ENCODE results near the gene VSTM2L.

Gene VSTM2L

DNA sequence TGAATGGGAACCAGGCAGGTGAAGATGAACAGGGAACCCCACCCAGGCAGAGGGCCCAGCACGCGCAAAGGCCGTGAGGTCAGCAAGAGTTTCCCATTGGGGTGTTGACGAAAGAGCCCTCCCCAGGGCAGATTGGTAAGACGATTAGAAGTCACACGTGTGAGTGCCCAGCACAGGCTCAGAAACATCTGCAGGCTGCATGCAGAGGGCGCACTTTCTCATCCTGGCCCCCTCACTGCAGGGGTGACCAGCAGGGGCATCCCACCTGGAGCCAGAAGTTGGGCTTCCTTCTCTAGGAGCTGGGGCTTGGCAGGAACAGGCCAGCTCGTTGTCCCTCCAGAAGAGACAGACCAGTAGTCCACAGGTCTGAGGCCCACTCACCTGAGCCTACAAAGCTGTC lies 38.4 kb downstream of the VSTM2L start:
- peak; percentile 23 for TF ChIP-seq CTCF (IDR thresholded peaks at IDR 0.05; ENCODE audit: poor library complexity, severe bottlenecking)
- no peaks in the 10 kb centered on the region for H3K4me1 ChIP-seq (ENCODE audit: insufficient read depth, poor library complexity, severe bottlenecking)
- peak; percentile 72 for DNase-seq (ENCODE audit: low spot score)
- H3K27ac ChIP-seq (ENCODE audit: poor library complexity, severe bottlenecking), result no peak overlapping the region
- no peak overlapping the region for H3K4me3 ChIP-seq (ENCODE audit: severe bottlenecking)
- peak; percentile 20; the same call in 1 of the 3 replicates for ATAC-seq (ENCODE audit: low read depth)
- no peaks in the 10 kb centered on the region for H3K27me3 ChIP-seq (ENCODE audit: insufficient read depth, poor library complexity, severe bottlenecking)
- no peaks in the 10 kb centered on the region for H3K9me3 ChIP-seq (ENCODE audit: severe bottlenecking)
- no peaks in the 10 kb centered on the region for H3K36me3 ChIP-seq (ENCODE audit: low read depth)

DNA sequence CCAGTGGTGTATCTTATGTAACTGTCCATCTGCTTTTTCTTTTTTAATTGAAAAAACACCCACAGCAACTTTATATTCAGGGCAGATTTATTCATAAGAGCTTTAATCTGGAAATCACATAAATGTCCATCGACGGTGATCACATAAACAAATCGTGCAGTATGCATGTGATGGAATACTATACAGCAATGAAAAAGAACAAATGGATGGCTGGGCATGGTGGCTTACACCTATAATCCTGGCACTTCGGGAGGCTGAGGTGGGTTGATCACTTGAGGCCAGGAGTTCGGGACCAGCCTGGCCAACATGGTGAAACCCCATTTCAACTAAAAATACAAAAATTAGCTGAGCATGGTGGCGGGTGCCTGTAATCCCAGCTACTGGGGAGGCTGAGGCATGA lies 39.1 kb downstream of the VSTM2L start:
- H3K9me3 ChIP-seq (ENCODE audit: severe bottlenecking), result no peaks in the 10 kb centered on the region
- ATAC-seq (ENCODE audit: low read depth), result no peak
- no peaks in the 10 kb centered on the region for H3K36me3 ChIP-seq (ENCODE audit: low read depth)
- H3K27me3 ChIP-seq (ENCODE audit: insufficient read depth, poor library complexity, severe bottlenecking), result no peaks in the 10 kb centered on the region
- H3K4me3 ChIP-seq (ENCODE audit: severe bottlenecking), result no peak overlapping the region
- no peak overlapping the region for H3K27ac ChIP-seq (ENCODE audit: poor library complexity, severe bottlenecking)
- H3K4me1 ChIP-seq (ENCODE audit: insufficient read depth, poor library complexity, severe bottlenecking), result no peaks in the 10 kb centered on the region
- DNase-seq (ENCODE audit: low spot score), result peak; percentile 29
- TF ChIP-seq CTCF (IDR thresholded peaks at IDR 0.05; ENCODE audit: poor library complexity, severe bottlenecking), result no peak

DNA sequence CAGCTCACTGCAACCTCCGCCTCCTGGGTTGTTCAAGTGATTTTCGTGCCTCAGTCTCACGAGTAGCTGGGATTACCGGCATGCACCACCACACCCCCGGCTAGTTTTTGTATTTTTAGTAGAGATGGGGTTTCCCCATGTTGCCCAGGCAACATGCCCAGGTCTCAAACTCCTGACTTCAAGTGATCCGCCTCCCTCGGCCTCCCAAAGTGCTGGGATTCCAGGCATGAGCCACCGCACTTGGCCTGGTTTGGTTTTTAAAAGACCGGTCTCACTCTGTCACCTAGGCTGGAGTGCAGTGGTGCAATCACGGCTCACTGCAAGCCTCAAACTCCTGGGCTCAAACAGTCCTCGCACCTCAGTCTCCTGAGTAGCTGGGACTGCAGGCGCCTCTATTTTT lies 40.1 kb downstream of the VSTM2L start:
- TF ChIP-seq CTCF (IDR thresholded peaks at IDR 0.05; ENCODE audit: poor library complexity, severe bottlenecking), result no peak
- no peak for ATAC-seq (ENCODE audit: low read depth)

DNA sequence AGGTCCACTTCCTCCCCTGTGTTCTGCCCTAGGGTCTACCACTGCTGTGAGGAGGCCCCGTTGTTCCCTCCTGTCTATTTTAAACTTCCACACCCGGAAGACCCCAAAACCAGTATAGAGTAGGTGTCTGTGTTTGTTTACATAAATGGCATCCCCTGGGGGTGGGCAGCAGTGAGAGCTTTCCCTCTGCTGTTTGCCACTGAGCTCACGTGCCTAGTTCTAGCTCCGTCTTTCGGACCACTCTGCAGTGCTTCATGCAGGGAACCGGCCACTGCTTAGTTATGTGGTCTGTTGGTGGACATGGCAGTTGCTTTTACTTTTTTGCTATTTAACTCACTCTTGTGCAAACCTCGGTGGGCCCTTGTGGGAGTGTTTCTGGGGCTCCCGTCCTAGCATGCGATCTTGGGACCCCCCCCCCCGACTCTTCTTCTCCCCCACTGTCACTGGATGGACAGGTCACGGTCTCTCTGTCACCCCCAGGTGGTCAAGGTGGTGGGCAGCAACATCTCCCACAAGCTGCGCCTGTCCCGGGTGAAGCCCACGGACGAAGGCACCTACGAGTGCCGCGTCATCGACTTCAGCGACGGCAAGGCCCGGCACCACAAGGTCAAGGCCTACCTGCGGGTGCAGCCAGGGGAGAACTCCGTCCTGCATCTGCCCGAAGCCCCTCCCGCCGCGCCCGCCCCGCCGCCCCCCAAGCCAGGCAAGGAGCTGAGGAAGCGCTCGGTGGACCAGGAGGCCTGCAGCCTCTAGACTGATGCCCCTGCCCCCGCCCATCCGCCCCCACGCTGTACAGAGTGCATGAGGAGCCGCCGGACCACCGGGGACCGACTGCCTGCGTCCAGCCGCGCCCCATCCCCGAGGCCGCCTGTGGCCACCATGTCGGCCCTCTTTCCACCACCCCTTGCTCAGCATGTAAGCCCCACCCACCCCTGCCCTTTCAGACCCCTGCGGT lies 40.9 kb downstream of the VSTM2L start:
- H3K4me1 ChIP-seq (ENCODE audit: insufficient read depth, poor library complexity, severe bottlenecking), result no peaks in the 10 kb centered on the region
- TF ChIP-seq CTCF (IDR thresholded peaks at IDR 0.05; ENCODE audit: poor library complexity, severe bottlenecking), result no peak
- H3K36me3 ChIP-seq (ENCODE audit: low read depth), result no peaks in the 10 kb centered on the region
- H3K4me3 ChIP-seq (ENCODE audit: severe bottlenecking), result no peak overlapping the region
- no peak overlapping the region for H3K27ac ChIP-seq (ENCODE audit: poor library complexity, severe bottlenecking)
- ATAC-seq (ENCODE audit: low read depth) (no peak), DNase-seq (ENCODE audit: low spot score) (peak; percentile 88)
- no peaks in the 10 kb centered on the region for H3K27me3 ChIP-seq (ENCODE audit: insufficient read depth, poor library complexity, severe bottlenecking)
- H3K9me3 ChIP-seq (ENCODE audit: severe bottlenecking), result no peaks in the 10 kb centered on the region

More for the DNA sequence above, 40.1 kb downstream of the VSTM2L start:
- Histone ChIP-seq H3K27me3 (ENCODE audit: insufficient read depth, poor library complexity, severe bottlenecking) (no peaks in the 10 kb centered on the region), H3K4me1 (ENCODE audit: insufficient read depth, poor library complexity, severe bottlenecking) (no peaks in the 10 kb centered on the region), H3K9me3 (ENCODE audit: severe bottlenecking) (no peaks in the 10 kb centered on the region), H3K36me3 (ENCODE audit: low read depth) (no peaks in the 10 kb centered on the region), H3K4me3 (ENCODE audit: severe bottlenecking) (no peak overlapping the region), H3K27ac (ENCODE audit: poor library complexity, severe bottlenecking) (no peak overlapping the region)
- DNase-seq (ENCODE audit: low spot score), result peak; percentile 44
